Amygdala (tissue), 56 donors: Measurements from ENCODE around the gene LIMK1.
"Not testable (repeated sequence)": the region's sequence is repeated elsewhere in the genome, so short reads cannot be mapped to it uniquely, and the experiment has no call there.

Experiments used
- DNase-seq, 56 donors: peaks; one replicate each; lab custom pipeline; 2025; lab: John Stamatoyannopoulos, UW

LIMK1 gene

DNA sequence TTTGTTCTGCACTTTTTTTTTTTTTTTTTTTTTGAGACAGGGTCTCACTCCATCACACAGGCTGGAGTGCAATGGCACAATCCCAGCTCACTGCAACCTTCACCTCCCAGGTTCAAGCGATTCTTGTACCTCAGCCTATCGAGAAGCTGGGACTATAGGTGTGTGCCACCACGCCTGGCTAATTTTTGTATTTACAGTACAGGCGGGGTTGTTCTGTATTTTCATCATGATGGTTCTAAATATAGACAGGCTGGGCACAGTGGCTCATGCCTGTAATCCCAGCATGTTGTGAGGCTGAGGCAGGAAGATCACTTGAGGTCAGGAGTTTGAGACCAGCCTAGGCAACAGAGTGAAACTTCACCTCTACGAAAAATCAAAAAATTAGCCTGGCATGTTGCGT, 83.7 kb downstream of the LIMK1 start:
- DNase-seq, result not testable (repeated sequence)
